ELR (cell line): Measurements from ENCODE around the gene BTG4.

Experiments
- DNase-seq: peaks from one replicate; pipeline ENCODE4 v3.0.0-alpha.2; 2015; ENCODE audit warnings: low read depth

The BTG4 gene

GRCh38 chr11:111537336-111537860 is 25.2 kb upstream of the BTG4 start:
- no peak for DNase-seq

DNA sequence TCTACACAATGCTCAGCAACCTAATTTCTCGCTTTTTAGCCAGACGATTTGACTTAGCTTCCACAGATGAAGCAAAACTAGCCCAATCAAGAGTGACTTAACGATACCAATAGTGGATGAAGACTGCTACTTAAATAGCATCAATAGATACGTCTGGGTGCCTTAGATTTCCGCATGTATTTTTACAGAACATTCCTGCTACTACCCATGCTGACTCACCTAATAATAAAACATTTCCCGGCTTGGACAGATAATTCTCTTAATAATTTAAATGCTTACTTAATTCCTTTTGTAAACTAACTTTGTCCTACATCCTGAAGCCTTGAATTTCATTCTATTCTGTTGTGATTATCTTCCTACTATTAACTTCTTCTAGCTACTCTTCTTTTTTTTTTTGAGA is 23.1 kb upstream of the BTG4 start:
- DNase-seq: no peak

DNA sequence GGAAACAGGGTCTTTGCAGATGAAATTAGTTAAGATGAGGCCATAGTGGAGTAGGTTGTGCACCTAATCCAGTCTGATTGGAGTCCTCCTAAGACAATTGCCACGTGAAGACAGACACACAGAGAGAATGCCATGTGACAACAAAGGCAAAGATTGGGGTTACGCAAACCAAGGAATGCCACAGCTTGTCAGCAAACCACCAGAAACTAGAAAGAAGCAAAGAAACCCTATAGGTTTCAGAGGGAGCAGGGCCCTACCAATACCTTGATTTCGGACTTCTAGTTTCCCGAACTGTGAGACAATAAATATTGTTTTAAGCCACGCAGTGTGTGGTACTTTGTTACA is 20.2 kb upstream of the BTG4 start:
- DNase-seq: no peak

GRCh38 chr11:111531687-111532364 is 19.6 kb upstream of the BTG4 start:
- peak; percentile 97 for DNase-seq

GRCh38 chr11:111531136-111531535 is 18.9 kb upstream of the BTG4 start:
- DNase-seq: peak; percentile 81

GRCh38 chr11:111530091-111530490 is 17.9 kb upstream of the BTG4 start:
- peak; percentile 35 for DNase-seq

DNA sequence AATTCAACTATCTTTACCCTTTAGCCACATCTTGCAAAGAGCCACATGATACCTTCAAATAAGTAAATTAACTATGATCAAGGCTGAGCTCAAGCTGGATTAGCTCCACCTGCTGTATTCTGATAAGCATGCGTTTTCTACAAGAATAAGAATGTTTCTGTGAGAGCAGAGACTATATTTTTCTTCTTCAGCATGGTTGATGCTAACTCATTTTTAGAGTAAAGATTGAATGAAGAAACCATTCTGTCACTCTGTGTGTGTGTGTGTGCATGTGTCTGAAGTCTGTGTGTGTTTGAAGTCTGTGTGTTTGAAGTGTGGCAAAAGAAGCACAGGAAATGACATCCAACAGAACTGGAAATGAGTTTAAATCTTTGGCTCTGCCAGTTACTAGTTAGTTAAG is 16.4 kb upstream of the BTG4 start:
- peak; percentile 41 for DNase-seq

DNA sequence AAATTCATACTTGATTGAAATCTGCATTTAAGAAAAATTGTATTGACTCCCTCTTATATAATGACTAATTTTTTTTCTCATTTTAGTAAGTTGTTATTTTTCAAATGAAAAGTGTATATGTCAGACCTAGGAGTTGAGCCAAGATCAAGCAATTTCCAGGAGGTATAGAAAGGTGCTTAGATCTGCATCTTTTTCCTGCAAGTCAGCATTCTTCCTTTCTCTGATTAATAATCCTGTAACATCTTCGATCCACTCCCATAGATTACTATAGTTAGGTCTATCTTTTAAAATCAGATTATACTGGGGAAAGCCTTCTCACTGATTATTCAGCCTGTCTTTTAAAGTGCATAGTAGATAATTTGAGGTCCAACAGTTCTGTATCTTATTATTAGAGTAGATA is 15.1 kb upstream of the BTG4 start:
- no peak for DNase-seq

DNA sequence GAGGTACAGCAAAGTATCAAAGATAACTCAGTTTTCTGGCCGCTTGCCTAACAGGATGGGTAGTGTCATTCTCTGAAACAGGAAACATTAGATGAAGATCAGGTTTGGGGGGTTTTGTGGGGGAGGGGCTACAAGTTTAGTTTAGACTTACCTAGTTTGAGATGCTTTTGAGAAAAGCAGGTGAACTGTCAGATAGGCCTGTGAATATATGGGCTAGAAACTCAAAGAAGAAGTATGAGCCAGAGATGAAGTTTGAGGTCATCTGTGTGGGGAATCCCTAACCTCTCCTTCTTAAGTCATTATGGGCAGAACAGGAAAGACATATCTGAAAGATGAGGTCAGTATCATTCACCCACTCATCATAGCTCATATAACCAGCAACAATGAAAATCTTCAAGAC is 14.3 kb upstream of the BTG4 start:
- peak; percentile 89 for DNase-seq

DNA sequence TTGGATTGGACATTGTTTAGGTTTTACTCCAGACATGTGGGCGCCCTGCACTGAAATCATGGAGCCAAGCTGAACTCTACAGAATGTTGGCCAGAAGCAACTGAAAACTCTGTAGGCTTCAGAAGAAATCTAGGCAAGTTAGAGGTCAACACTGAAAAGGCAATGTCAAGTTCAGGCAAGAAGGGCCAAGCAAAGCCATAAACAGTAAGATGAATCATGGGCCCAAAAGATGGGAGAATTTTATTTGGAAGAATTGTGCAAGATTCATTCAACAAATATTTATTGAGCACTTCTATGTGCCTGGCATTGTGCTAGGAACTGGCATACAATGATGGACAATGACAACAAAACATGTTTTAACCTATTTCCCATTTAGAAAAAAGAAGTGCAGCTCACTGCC is 13.3 kb upstream of the BTG4 start:
- DNase-seq: no peak

DNA sequence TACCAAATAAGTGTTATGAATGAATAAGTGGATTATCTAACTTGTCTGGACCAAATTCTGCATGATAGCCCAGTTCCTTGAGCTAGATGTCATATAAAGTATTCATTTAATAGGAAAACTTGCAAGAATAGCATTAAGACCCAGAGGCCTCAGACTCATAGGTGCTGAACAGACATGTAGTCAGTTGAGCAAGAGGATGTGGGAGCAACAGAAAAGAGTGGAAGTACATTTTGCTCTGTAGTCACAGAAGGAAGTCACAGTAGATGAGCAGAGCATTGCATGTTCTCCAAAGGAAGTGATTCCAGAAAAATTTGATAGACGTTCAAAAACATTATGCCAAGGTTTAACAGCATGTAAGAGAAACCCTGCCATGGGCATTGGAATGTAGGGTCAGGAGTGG is 11.9 kb upstream of the BTG4 start:
- DNase-seq: no peak

GRCh38 chr11:111523343-111523742 is 11.2 kb upstream of the BTG4 start:
- DNase-seq: no peak

- no peak for DNase-seq
Observed at GRCh38 chr11:111522426-111522825, 10.2 kb upstream of the BTG4 start.

DNA sequence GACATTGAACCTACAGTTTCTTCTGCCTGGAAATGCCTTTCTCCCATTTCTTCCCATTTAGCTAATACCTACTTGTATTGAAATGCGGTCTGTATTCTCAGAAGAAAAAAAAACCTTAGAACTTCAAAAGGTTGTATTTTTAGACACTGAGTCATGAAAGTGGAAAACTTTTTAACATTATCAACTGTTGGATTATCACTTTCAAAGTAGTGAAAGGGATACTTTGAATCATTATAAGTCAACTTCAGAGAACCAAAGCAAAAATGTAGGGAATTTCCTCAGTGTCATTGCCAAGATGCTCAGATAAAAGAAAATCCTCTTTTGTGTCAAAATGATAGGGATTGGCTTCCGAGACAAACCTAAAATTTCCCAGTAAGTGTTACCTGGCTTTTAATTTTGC is 8.9 kb upstream of the BTG4 start:
- peak; percentile 30 for DNase-seq

- DNase-seq: peak; percentile 68
Observed at GRCh38 chr11:111520560-111520959, 8.4 kb upstream of the BTG4 start.

DNA sequence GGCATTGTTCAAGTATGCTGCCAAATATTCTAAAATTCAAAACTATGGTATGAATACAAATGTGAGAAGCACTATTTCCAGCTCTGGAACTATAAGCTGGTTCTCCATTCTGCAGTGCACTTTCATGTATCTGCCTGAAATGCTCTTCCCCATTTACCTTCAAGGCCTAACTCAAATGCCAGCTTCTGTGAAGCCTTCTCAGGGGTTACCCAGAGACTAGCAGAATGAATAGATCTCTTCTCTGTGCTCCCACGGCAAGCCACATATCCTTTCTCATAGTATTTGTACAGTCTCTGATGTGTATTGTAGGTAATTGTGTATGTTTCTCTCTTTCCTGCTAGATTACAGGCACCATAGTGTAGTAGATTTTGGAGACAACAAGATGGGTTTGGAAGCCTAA is 6.5 kb upstream of the BTG4 start:
- no peak for DNase-seq

- DNase-seq: no peak
Observed at GRCh38 chr11:111515591-111515990, 3.4 kb upstream of the BTG4 start.

GRCh38 chr11:111514216-111515031 is 2.2 kb upstream of the BTG4 start, which contains the start of gene HOATZ:
Gene HOATZ (plus strand): TSS chr11:111514778. CDS start chr11:111514785, 7 bp downstream.
- no peak for DNase-seq

- peak; percentile 28 for DNase-seq
Observed at GRCh38 chr11:111513240-111513605, 1.0 kb upstream of the BTG4 start.

DNA sequence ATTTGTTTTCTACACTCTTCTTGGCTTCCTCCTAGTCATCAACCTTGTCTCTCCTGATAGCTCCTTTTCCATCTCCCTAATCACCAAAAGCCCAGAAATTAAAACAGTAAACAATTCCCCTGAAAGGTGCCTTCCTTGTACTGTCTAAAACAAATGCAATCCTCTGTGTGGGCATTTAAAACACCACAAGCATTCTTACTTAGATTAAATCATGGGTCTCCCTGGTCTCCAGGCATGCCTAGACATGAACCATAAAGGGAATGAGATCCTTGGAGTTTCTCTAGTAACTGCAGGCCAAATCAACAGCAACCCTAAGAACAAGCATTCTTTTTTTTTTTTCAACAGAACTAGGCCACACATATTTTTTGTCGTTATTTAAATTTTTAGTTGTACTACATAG is 1.9 kb downstream of the BTG4 start:
- DNase-seq: no peak

GRCh38 chr11:111502611-111503010 is 9.6 kb downstream of the BTG4 start:
- DNase-seq: no peak

DNA sequence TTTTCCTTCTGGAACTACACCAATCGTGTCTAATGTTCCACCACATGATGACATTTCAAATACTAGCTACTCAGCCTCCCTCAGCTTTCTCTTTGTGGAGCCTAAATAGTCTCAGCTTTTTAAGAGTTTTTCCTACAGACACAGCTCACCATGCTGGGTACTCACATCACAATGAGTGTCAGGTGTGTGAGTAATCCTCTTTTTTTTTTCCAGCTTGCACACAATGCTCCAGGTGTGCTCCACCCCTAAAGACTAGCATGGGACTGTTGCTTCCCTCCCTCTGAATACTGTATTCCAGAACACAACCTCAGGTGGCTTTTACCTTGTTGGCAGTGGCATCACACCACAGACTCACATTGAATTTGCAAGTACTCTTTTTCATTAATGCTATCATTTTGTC is 11.7 kb downstream of the BTG4 start:
- no peak for DNase-seq

GRCh38 chr11:111499483-111499882 is 12.7 kb downstream of the BTG4 start:
- peak; percentile 17 for DNase-seq

GRCh38 chr11:111494040-111494439 is 18.1 kb downstream of the BTG4 start:
- no peak for DNase-seq
